Karpas-422 (cell line): ENCODE measurements around the gene GLIS2. TPM values are rescaled to one million over a fixed set of nuclear protein-coding genes. Genes with fewer than 3 reads are reported as not detected.

Experiments
- DNase-seq: peaks from one replicate; pipeline ENCODE4 v3.0.0-alpha.2; 2015
- H2AFZ ChIP-seq: fragments of 200-600 bp; sonication (generic); 2 replicates; pipeline ENCODE4 v1.6.1; 2014; ENCODE audit warnings: antibody characterized with exemption, low read length, mixed read lengths
- H3K27ac ChIP-seq: fragments of 200-600 bp; sonication (generic); 2 replicates; pipeline ENCODE4 v1.5.1; 2014; ENCODE audit warnings: mild to moderate bottlenecking, low read length, moderate library complexity
- H3K27me3 ChIP-seq: fragments of 200-600 bp; sonication (generic); 2 replicates; pipeline ENCODE4 v1.6.1; 2014; ENCODE audit warnings: low read length, mixed read lengths
- H3K36me3 ChIP-seq: fragments of 200-600 bp; sonication (generic); 2 replicates; pipeline ENCODE4 v1.6.1; 2014; ENCODE audit warnings: low read length, mixed read lengths; ENCODE audit not compliant: insufficient read depth
- H3K4me1 ChIP-seq: fragments of 200-600 bp; sonication (generic); 2 replicates; pipeline ENCODE4 v1.6.1; 2014; ENCODE audit warnings: mild to moderate bottlenecking, low read length, mixed read lengths
- H3K4me2 ChIP-seq: fragments of 200-600 bp; sonication (generic); 2 replicates; pipeline ENCODE4 v1.6.1; 2014; ENCODE audit warnings: low read length, low read depth, mild to moderate bottlenecking; ENCODE audit not compliant: poor library complexity, severe bottlenecking
- H3K4me3 ChIP-seq: fragments of 200-600 bp; sonication (generic); 2 replicates; pipeline ENCODE4 v1.5.1; 2014; ENCODE audit warnings: mild to moderate bottlenecking, antibody characterized with exemption, low read length, mixed read lengths
- H3K79me2 ChIP-seq: fragments of 200-600 bp; sonication (generic); 2 replicates; pipeline ENCODE4 v1.6.1; 2014; ENCODE audit warnings: mild to moderate bottlenecking, low read length, mixed read lengths
- H3K9ac ChIP-seq: fragments of 200-600 bp; sonication (generic); 2 replicates; pipeline ENCODE4 v1.6.0; 2014; ENCODE audit warnings: low read length
- H3K9me2 ChIP-seq: fragments of 200-600 bp; sonication (generic), shearing (Covaris generic); replicated peaks from 2 replicates; pipeline ENCODE4 v1.6.0; 2014; ENCODE audit warnings: mild to moderate bottlenecking, low read length, moderate library complexity; ENCODE audit not compliant: insufficient read depth
- H3K9me3 ChIP-seq: fragments of 300-700, 200-600 bp; sonication (generic); 2 replicates; pipeline ENCODE4 v1.6.1; 2014; ENCODE audit warnings: low read length, mixed read lengths
- H4K20me1 ChIP-seq: fragments of 200-600 bp; sonication (generic); 2 replicates; pipeline ENCODE4 v1.6.1; 2014; ENCODE audit warnings: mild to moderate bottlenecking, antibody characterized with exemption, low read length, low read depth; ENCODE audit not compliant: insufficient read depth
- total RNA-seq: library from RNA; depleted of rRNA; stranded (reverse); fragments of >200 nt; shearing (Covaris generic); gene quantifications from 2 replicates; pipeline ENCODE4 v1.2.3, GENCODE V29; 2014; ENCODE audit warnings: low replicate concordance

GLIS2 gene
- total RNA-seq, 1 experiment from 2014 or later, result not detected

DNA sequence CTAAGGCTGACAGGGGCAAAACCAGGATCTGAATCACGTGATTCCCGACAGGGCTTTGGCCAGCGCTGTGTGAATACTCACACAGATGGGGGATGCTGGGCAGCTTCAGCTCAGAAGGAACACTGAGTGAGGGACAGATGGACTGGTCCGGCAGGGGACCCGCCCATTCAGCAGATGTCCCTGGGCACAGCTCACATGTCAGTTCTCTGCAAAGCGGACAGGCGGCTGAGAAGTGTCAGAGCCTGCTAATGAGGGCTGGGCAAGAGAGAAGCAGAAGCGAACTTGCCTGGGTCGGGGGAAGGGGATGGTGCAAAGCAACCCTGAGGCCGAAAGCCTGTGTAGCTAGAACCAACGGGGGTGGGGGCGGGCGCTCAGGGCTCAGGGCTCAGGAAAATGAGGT is 11.9 kb upstream of the GLIS2 start:
- Histone ChIP-seq H3K79me2 (peaks cover 32% of the 10 kb centered on the region), H3K27ac (no peak overlapping the region), H3K9me3 (no peaks in the 10 kb centered on the region), H4K20me1 (no peaks in the 10 kb centered on the region), H3K9me2 (no peaks in the 10 kb centered on the region), H2AFZ (no peak overlapping the region), H3K4me3 (no peak overlapping the region), H3K36me3 (peaks cover 11% of the 10 kb centered on the region), H3K4me2 (no peak overlapping the region), H3K27me3 (no peaks in the 10 kb centered on the region), H3K9ac (no peak overlapping the region), H3K4me1 (peaks cover 17% of the 10 kb centered on the region)
- no peak for DNase-seq

GRCh38 chr16:4306470-4307214 is 9.2 kb upstream of the GLIS2 start:
- no peaks in the 10 kb centered on the region for H3K9me3 ChIP-seq
- peak overlapping the region; percentile 93 for H3K9ac ChIP-seq
- peak overlapping the region; percentile 97 for H3K4me3 ChIP-seq
- peak overlapping the region; percentile 75 for H3K27ac ChIP-seq
- H4K20me1 ChIP-seq, result no peaks in the 10 kb centered on the region
- no peak overlapping the region for H2AFZ ChIP-seq
- H3K36me3 ChIP-seq, result peaks cover 11% of the 10 kb centered on the region
- H3K4me1 ChIP-seq, result peaks cover 28% of the 10 kb centered on the region
- H3K79me2 ChIP-seq, result peaks cover 32% of the 10 kb centered on the region
- H3K4me2 ChIP-seq, result peak overlapping the region; percentile 88
- no peaks in the 10 kb centered on the region for H3K9me2 ChIP-seq
- H3K27me3 ChIP-seq, result no peaks in the 10 kb centered on the region
- peak; percentile 75 for DNase-seq

- H3K27me3 ChIP-seq, result no peaks in the 10 kb centered on the region
- H3K27ac ChIP-seq, result peak overlapping the region; percentile 75
- no peaks in the 10 kb centered on the region for H4K20me1 ChIP-seq
- peaks cover 32% of the 10 kb centered on the region for H3K79me2 ChIP-seq
- H3K9me3 ChIP-seq, result no peaks in the 10 kb centered on the region
- peak overlapping the region; percentile 93 for H3K9ac ChIP-seq
- H3K9me2 ChIP-seq, result no peaks in the 10 kb centered on the region
- peaks cover 11% of the 10 kb centered on the region for H3K36me3 ChIP-seq
- DNase-seq, result peak; percentile 99
- H3K4me2 ChIP-seq, result peak overlapping the region; percentile 88
- peak overlapping the region; percentile 97 for H3K4me3 ChIP-seq
- peaks cover 28% of the 10 kb centered on the region for H3K4me1 ChIP-seq
- peak overlapping the region; percentile 31; the same call in 1 of the 2 replicates for H2AFZ ChIP-seq
Measured at GRCh38 chr16:4307215-4308037, 8.4 kb upstream of the GLIS2 start.

DNA sequence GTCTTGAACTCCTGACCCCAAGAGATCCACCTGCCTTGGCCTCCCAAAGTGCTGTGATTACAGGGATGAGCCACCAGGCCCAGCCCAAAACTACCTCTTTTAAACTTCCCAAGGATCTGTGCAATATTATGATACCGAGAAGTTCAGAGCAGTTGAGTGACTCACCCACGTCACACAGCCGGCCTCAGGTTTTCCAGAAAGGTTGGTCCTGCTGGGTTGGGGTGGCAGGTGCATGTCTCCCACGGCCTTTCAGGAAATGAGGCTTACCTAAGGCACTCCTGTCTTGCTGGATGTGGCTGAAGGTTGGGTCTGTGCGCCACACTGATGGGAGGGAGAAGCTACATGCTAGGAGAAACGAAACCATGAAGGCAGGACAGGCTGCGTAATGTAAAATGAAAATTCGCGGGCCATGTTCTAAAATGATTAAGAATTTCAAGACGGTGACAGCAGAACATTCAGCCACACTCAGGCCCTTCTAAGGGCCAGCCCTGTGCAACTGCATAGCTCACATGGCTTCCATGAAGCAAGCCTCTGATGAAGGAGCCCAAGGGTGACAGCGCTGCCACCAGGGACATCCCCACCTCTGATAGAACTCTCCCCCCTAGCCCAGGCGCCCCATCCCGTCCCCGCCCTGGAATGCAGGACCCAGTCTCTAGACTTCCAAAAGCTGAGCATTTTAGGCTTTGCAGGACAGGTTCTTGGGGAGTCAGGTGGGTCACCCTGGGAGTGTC is 6.6 kb upstream of the GLIS2 start:
- Histone ChIP-seq H3K36me3 (peaks cover 11% of the 10 kb centered on the region), H4K20me1 (no peaks in the 10 kb centered on the region), H3K4me3 (no peak overlapping the region), H3K27me3 (peaks cover 3% of the 10 kb centered on the region; the same call in 1 of the 2 replicates), H2AFZ (no peak overlapping the region), H3K27ac (no peak overlapping the region), H3K9me3 (no peaks in the 10 kb centered on the region), H3K4me1 (peaks cover 28% of the 10 kb centered on the region), H3K4me2 (peak overlapping the region; percentile 33), H3K9me2 (no peaks in the 10 kb centered on the region), H3K79me2 (peaks cover 26% of the 10 kb centered on the region), H3K9ac (no peak overlapping the region)
- DNase-seq, result no peak

GRCh38 chr16:4309833-4310266 is 6.0 kb upstream of the GLIS2 start:
- Histone ChIP-seq H3K79me2 (peaks cover 22% of the 10 kb centered on the region), H3K9me2 (no peaks in the 10 kb centered on the region), H3K9ac (peak overlapping the region; percentile 50), H3K9me3 (no peaks in the 10 kb centered on the region), H4K20me1 (no peaks in the 10 kb centered on the region), H3K27ac (no peak overlapping the region), H2AFZ (peak overlapping the region; percentile 55; the same call in 1 of the 2 replicates), H3K4me2 (peak overlapping the region; percentile 33), H3K4me1 (peaks cover 28% of the 10 kb centered on the region), H3K4me3 (no peak overlapping the region), H3K36me3 (peaks cover 11% of the 10 kb centered on the region), H3K27me3 (peaks cover 3% of the 10 kb centered on the region; the same call in 1 of the 2 replicates)
- DNase-seq, result peak; percentile 91

DNA sequence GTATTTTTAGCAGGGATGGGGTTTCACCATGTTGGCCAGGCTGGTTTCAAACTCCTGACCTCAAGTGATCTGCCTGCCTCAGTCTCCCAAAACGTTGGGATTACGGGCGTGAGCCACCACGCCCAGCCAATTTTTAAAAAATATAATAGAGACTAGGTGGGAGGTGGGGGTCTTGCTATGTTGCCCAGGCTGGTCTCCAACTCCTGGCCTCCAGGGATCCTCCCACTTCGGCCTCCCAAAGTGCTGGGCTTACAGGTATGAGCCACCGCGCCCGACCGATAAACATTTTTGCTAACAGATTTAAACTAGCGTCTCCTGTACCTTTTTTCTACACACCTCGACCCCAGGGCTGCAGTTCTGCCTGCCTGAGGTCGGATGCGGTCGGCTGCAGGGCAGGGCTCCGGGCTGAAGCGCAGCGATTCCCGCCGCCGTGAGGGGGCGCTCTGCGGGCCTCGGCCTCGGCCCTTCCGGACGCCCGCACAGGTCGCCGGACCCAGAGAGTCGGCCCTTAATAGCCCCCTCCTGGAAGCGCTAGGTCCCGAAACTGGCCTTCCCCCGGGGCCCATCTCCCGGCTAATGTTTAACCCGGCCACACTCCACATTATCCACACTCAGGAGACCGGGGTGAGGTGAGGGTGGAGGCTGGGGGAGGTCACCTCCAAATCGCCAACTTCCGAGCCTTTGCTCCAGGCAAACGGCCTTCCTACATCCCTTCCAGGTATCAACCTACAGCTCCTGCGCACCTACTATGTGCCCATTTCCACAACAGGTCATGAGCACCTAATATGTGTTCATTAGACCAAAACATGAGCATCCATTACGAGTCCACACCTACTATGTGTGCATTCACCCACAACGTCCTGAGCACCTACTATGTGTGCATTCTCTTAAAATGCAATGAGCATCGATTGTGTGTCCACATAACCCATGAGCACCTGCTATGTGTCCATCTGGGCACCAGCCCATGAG is 2.0 kb upstream of the GLIS2 start:
- peaks cover 15% of the 10 kb centered on the region for H3K4me1 ChIP-seq
- H3K27me3 ChIP-seq, result peaks cover 3% of the 10 kb centered on the region; the same call in 1 of the 2 replicates
- peak; percentile 86 for DNase-seq
- no peaks in the 10 kb centered on the region for H4K20me1 ChIP-seq
- no peaks in the 10 kb centered on the region for H3K9me3 ChIP-seq
- H3K27ac ChIP-seq, result no peak overlapping the region
- no peaks in the 10 kb centered on the region for H3K9me2 ChIP-seq
- H3K9ac ChIP-seq, result no peak overlapping the region
- no peak overlapping the region for H3K4me3 ChIP-seq
- H3K4me2 ChIP-seq, result no peak overlapping the region
- H3K36me3 ChIP-seq, result no peaks in the 10 kb centered on the region
- H3K79me2 ChIP-seq, result no peaks in the 10 kb centered on the region
- peak overlapping the region; percentile 62; the same call in 1 of the 2 replicates for H2AFZ ChIP-seq

GRCh38 chr16:4314532-4315185 is 1.2 kb upstream of the GLIS2 start:
- Histone ChIP-seq H3K27ac (no peak overlapping the region), H3K27me3 (peaks cover 3% of the 10 kb centered on the region; the same call in 1 of the 2 replicates), H3K4me1 (peaks cover 16% of the 10 kb centered on the region), H2AFZ (no peak overlapping the region), H3K4me3 (no peak overlapping the region), H3K36me3 (no peaks in the 10 kb centered on the region), H3K4me2 (peak overlapping the region; percentile 5), H3K9ac (no peak overlapping the region), H4K20me1 (no peaks in the 10 kb centered on the region), H3K9me2 (no peaks in the 10 kb centered on the region), H3K79me2 (no peaks in the 10 kb centered on the region), H3K9me3 (no peaks in the 10 kb centered on the region)
- peak; percentile 69 for DNase-seq
